ENCODE measurements around the gene P2RX4. TPM values are rescaled to one million over a fixed set of nuclear protein-coding genes. Genes with fewer than 3 reads are reported as not detected.

The P2RX4 gene
- total and polyA plus RNA-seq, 2 of the 8 experiments (the other 6 are each of a cell fraction or from before 2014, with no cell fraction given), result 9.5 to 12.2 TPM

GRCh38 chr12:121279507-121279915 is 69.6 kb downstream of the P2RX4 start (continued):
- TF ChIP-seq CHD7 (IDR thresholded peaks at IDR 0.05; ENCODE audit: insufficient replicate concordance, low read length) (no peak), CREB1 (IDR thresholded peaks at IDR 0.05) (no peak), SRF (IDR thresholded peaks at IDR 0.05; ENCODE audit: low read depth, low read length) (no peak), JUN (IDR thresholded peaks at IDR 0.05; ENCODE audit: low read depth, low read length) (no peak), KDM4A (IDR thresholded peaks at IDR 0.05; ENCODE audit: low read depth, low read length, severe bottlenecking) (no peak), POLR2AphosphoS5 (IDR thresholded peaks at IDR 0.05; ENCODE audit: low read depth, low read length) (no peak), TEAD4 (IDR thresholded peaks at IDR 0.05; ENCODE audit: low read depth, low read length) (no peak), POU5F1 (IDR thresholded peaks at IDR 0.05; ENCODE audit: low read depth, low read length) (no peak), SP4 (IDR thresholded peaks at IDR 0.05; ENCODE audit: low read length) (no peak), SAP30 (IDR thresholded peaks at IDR 0.05; ENCODE audit: insufficient read depth, insufficient replicate concordance, low read length) (no peak), CEBPB (IDR thresholded peaks at IDR 0.05; ENCODE audit: low read depth, low read length) (no peak)
